DMS53 treated with DMSO at 0.1 percent for 48 hours (cell line): ENCODE data around the gene ARMH2.

ENCODE experiments used
- DNase-seq: peaks from one replicate; lab custom pipeline; 2025; ENCODE audit not compliant: unreplicated experiment; lab: John Stamatoyannopoulos, UW

The ARMH2 gene

DNA sequence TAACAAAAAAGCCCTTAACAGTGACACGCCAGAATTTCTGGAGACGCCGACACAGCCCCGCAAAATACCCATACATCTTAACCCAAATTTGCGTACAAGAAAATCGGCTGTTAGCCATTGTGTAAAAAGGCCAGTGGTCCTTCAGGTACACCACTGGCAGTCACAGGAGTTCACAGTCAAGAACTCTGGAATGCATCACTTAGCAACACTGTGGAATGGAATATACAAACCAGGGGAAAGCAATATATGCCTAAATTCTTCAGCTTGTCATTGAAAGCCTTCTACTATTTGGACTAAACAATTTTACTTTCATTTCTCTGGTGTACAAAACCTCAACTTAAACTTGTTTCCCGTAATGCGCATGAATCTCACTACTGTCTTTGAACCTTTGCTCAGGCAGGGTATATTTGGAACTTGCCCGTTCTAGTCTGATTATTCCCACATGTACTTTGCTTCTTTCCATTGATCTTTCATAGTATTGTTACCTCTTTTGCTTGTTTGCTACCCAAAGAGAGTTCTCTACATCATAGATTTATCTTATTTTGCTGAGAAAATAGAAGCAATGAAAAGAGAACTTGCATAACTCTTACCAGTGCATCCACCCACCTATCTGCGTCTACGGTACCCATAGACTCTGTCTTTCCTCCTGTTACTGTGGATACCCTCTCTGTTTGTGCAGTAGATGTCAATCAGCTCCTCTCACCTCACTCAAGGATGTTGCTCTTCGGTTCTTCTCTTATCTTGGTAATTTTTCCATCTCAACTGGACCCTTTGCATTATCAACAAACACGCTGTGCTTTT, at the start of gene ARMH2:
Gene ARMH2 (minus strand): TSS at position 178 of the 801 bp plus-strand sequence. CDS start 60 bp downstream, at position 118.
- DNase-seq: no peak

DNA sequence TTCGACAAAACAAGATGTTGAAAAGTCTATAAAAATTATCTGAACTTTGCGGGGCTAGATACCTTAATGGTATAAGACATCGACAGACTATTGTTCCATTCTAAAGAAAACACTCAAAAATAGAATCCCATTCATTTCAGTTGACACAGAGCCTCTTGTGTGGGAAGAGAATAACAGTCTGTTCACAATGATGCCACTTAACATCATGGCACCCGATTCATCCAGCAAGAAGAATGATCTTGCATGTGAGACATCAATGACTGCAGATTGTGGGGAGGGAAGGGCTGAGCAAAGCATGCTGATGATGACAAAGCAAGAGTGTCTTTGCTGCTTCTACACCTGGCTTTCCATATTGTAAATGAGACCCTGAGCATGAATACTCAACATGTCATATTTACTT, 49.7 kb upstream of the ARMH2 start:
- no peak for DNase-seq

DNA sequence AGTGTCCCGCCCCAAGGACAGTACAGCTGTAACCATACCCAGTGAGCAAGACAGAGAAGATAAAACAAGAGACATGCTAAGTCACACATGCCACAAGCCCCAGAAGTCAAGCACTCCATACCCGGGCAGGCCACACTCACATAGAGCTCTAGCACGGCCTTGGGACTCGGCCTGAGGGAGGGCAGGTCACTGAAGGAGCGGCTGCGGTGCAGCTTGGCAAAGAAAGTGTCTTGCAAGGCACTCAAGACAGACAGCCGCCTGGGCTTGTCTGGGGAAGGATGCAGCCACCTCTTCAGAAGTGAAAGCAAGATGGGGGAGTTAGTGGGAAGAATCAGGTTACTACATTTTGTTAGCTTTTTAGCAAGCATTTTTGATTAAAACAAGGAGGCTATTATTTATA, 48.7 kb upstream of the ARMH2 start:
- DNase-seq: no peak

DNA sequence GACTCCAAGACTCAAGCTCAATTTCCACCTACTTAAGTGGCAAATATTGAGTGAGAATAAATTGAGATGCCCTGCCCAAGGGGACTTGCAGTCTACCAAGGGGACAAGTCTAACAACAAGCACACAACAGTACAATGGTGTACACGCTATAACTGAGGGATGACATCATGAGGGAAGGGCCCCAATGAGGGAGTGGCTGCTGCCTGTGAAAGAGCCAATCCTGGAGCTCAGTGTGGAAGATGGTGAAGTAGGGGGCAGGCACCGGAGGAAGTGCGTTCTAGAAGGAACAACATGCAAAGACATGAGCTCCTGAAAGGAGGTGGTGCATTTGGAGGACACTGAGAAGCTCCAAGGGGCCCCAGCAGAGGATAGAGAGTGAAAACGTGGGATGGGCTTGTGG, 46.9 kb upstream of the ARMH2 start:
- no peak for DNase-seq

DNA sequence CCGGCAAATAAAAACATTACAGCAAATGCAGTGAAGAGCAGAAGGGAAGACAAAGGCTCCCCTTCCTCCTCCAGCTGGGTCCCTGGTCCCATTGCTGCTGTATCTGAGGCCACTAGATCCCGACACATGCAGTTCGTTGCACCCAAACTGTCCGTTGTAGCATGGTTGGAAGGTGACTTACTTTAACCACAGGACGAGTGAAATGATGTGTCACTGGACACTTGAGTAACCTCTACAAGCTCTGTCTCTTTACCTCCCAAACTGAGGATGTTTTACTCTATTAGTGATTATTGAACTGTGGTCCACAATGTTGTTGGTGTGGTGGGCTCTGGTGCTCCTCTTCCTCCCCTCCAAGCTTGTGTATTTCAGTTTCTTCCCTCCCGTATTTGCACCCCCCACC, 46.2 kb upstream of the ARMH2 start:
- DNase-seq: no peak

DNA sequence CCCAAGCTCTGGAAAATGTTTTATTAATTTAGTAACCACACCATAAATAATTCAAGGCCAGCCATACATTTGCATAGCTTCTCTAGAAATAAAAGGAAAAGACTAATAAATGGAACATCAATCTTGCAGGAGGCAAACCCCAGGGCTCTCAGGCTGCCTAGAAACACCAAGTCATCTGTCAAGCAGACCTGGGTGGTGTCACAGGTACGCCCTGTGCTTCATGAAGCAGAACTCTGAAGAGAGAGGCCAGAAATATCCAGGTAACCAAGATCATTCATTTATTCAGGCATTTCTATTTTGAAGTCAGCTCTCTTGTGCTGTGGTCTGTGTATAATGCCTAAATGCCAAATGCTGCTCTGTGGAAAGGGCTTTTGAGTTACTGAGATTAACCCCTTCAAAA, 45.3 kb upstream of the ARMH2 start:
- no peak for DNase-seq

DNA sequence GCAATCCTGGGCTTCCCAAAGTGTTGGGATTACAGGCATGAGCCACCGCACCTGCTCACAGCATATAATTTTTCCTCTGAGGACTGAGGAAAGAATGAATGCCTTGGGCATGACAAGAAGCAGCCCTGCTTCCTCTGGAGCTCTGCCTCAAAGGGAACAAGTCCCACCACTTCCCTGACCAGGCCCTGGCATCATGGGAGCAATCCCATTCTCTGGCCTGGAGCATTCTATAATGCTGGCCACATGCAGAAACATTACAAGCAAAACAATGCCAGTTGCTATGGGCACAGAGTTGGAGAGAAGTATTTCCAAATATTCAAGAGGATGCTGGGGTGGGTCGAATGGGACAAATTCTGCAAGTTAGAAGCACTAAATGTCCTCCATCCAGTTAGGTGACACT, 41.5 kb upstream of the ARMH2 start:
- no peak for DNase-seq

DNA sequence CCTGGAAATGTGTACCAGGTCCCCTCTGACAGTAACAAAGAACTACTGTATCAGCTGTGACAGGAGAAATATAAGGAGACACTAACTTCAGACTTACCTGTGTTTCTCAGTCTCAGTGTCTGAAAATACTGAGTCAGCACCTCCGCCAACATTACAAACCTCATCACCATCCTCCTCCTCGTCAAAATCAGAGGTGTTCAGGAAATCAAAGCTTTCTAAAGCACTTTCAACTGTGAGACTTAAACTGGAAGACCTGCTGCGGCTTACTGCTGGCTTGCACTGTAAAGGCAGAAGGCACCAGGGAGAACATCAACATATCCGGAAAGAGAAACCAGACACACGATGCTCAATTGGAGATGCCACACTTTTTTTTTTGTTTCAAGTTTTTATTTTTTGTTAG, 40.3 kb upstream of the ARMH2 start:
- DNase-seq: no peak

DNA sequence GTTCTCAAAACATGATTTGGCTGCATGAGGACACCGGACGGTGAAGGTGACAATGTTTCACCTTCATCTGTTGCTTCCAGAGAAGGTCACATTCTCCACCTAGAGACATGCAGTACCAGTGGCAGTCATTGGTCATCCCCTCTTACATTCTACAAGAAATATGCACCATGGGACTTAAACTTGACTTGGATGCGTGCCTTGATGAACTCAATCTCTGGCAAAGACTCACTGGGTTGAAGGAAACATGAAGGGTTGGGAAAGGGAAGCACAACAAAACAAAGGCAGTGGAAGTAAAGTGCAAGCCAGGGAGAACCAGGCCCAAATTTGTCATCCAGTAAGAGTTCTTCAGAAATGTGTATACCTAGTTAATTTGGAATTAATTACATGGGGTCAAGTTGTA, 39.4 kb upstream of the ARMH2 start:
- DNase-seq: no peak

DNA sequence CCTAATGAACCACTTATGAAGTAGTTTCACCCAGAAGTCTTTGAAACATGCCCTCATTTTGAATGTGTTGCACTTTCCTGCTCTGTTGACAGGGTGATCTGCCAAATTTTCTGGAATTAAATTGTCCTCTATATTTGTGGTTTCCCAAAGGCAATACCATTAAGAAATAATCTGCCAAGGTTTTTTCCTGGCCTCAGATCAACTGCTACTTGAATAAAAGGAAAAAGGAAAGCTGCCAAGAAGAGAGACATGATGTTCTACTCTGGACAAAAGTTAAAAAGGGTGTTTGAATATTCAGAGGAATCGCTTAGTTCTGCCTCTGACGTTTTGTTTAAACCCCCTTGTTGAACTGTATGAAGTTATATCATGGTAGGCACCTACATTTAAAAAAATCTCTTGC, 37.4 kb upstream of the ARMH2 start:
- DNase-seq: no peak

DNA sequence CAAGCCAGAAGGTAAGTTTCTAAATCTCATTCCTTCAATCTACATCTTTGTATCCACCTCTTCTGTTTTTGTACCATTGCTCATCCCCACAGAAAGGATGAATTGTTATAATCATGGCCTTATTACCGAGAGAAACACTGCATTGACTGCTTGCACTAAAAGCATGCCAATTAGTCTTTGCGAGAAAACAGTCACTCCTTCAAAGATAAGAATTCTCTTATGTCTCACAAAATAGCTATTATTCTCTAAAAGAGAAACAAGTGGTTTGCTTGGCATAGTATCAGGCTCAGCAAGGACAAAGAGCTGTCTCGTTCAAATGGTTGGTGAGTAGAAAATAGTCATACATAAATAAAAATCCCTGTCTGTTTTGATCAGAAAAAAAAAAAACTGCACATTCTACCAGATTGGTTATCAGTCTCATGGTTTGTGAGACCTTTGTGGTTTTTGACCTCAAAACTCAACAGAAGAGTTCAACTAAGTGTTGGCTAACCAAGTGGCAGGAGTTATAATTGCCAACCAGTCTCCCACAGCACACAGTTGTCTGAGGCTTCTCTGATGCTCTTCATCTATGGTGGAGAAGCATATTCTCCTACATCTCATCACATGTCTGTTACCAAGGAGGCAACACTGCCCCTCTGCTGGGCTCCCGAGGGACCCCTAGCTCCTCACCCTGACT, 35.1 kb upstream of the ARMH2 start:
- no peak for DNase-seq

DNA sequence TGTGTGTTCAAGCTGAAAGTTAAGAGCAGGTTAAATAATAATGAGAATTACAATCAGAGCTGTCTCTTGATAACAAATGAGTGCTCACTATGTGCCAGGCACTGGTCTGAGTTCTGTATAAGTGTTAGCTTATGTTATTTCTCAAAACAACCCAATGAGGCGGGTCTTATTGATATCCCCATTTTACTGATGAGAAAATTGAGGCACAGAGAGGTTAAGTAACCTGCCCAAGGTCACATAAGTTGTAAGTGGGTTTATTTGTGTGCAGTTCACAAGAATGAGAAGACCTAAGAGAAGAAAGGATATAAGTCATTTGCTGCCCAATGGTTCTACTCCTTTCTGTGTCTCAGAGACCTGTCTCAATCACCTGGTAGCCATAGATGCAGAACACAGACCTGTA, 34.1 kb upstream of the ARMH2 start:
- no peak for DNase-seq

DNA sequence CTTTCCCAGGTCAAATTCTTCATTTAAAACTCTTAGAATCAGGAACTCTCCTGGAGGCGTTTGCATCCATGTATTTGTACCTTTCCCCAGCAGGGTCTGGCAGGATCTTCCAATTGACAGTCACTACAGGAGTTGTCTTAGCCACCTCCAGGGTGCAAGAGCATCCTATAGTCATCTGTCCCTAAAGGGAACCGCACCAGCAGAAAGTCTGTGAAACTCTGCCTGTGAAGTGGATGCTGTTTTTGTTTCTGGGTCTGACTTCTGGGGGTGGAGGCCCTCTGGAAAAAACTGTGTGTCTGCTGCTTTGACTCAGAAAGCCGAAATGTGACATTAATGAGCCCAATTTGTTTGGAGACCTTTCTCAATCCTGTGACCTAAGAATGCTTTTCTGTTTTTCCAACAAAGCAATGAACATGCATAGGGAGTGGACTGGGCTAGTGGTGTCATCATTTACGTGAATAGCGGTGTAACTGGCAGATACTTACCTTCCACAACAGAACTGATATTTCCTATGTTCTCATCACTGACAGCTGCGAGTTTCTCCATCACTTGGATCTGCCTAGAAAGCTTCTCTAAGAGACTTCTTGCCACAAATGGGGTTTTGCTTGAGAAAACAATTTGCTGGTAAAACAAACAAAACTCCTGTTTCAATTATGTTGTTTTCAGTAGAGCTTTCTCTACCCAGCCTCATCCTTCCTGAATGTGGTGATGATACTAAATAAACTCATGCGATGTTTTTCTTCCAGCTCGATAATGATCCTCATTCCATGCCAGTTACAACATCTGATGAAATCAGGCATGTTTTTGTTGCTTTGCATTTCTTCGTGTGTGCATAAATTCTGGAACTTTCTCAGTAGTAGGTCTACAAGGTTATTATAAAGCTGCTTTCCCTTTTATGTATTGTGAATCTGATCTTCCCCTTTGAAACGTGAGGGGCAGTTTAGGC, 33.3 kb upstream of the ARMH2 start:
- no peak for DNase-seq

DNA sequence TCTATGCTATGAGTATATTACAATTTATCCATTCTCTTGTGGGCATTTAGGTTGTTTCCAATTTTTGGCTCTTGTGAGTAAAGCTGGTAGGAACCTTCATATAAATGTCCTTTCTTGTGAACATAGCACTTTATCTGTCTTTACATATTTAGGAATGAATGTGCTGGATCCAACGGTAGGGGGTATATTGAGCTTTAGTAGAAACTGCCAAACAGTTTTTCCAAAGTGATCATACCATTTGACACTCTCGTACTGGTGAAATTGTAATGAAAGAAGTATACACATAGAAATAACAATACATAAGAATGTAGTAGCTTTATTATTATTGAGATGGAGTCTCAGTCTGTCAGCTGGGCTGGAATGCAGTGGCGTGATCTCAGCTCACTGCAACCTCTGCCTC, 30.9 kb upstream of the ARMH2 start:
- DNase-seq: no peak

DNA sequence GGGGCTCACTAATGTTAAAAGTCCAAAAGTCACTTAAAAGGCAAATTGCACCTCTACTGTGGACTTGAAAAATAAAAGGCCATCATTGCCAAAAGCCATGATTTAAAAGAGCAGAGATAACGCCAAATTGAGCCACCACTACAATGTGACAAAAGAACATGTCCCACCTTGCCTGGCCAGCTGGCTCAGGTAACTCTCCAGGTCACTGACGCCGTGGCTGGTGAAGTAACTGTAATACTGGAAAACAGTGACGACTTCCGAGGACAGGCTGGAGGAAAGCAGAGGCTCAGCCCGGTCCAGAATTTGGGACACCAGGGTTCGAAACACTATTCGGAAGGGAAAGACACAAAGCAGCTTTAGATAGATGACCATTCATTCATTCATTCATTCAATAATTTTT, 29.3 kb upstream of the ARMH2 start:
- DNase-seq: no peak

DNA sequence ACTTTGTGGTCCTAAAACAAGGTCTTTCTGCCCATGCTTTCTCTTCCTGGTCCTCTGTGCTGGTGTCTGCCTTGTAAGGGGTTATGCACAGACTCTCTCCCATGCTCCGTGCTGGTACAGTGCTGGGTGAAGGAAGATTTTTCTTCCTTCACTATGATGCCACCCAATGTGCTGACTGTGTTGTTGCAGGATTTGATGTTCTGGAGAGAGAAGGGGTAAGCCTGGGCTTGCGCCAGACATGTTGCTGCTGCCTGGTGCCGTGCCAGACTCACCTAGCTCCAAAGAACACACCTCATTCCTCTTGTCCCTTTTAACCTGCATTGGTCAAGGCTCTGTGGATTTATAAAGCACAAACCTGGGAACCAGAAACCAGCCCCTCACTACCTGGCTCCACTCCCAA, 28.4 kb upstream of the ARMH2 start:
- no peak for DNase-seq

DNA sequence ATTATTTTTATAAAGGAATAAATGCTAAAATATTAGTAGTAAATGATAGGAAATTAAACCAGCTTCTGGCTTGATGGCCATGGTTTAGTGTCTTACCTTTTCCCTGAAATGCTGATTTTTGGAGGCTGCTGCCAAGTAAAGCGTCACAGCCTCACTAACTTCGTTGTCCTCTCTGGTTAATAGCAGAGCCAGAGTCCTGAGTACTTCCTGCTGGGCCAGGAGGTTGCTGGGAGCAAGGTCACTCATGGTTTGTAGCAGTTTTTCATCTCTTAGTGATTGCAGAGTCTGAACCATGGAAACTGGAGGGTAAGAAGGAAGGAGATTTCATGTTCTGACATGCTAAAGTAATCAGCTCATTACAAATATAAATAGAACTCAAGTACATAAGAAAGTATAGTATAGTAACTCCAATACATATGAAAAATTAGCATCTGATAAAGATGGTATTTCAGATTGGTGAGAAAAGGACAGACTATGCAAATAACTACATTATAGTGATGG, 26.5 kb upstream of the ARMH2 start:
- no peak for DNase-seq

DNA sequence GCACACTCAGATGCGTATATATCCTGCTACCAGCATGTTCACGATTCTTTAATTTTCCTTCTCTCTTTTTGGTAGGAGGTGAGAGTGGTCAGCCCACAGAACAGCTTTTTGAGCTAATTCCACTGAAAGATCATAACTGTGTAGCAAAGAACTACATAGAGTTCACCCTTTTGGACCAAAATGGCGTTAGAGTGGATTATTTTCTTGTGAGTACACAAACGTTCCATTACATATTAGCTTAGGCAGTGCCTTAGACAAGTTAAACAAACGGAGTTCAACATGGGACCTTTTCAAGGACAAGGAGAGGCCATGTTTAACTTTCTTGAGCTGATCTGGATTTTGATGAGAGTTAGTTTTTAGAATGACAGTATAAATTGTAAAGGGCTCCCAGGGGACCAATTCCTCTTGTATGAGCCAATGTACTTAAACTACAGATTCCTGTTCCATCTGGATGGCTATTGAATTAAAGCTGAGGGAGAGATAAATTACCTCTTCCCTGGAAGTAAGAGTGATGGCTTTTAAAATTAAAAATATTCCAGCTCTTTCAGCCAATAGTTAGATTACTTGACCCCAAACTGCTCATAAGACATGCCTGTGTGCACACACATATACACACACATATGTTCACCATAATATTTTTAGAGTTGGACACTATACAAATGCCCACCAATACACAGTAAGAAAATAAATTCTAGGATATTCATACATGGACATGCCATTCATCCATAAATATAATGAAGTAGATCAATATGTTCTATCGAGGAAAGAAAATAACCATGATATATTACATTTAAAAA, 25.6 kb upstream of the ARMH2 start:
- DNase-seq: no peak

DNA sequence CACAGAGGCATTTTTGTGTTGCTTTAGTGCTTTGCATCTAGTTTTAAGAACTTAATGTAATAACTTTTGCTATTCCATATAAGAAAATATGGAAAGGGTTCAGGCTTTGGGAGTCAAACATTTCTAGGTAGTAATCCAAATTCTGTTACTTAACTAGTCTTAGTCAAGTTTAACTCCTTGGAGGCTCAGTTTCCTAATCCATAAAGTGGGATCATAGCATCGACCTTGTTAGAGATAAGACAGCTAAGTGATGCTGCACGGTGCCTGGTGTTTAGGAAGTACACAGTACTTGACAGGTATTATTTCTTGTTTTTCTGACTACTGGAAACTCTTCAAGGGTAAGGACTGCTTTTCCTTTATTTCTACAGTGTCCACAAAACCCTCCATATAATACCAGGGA, 24.5 kb upstream of the ARMH2 start:
- no peak for DNase-seq

DNA sequence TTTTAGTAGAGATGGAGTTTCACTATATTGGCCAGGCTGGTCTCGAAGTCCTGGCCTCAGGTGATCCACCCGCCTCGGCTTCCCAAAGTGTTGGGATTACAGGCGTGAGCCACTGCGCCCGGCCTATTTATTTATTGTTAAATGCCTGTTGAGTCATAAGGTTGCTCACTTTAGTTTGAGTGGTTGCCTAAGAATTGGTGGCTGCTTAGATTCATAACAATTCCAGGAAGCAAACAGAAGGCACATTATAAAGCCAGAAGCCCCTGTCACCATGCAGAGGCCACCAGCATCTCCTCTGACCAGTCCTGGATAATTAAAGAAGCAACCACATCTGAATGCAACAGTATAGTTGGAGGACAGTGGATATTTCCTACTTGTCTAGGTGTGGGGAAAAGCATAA, 24.0 kb upstream of the ARMH2 start:
- no peak for DNase-seq
